HepG2 (cell line): ENCODE measurements around the gene SWI5. TPM values are rescaled to one million over a fixed set of nuclear protein-coding genes. Genes with fewer than 3 reads are reported as not detected.

Source experiments
- ATAC-seq: fragments of 200-7000 bp; cut with Tn5 transposase; 3 replicates; pipeline ENCODE4 v1.9.1; 2020; ENCODE audit warnings: mild to moderate bottlenecking, moderate library complexity
- BruUV-seq: library from RNA; stranded (reverse); fragments of 400-500 nt; replicated peaks from 2 replicates; lab custom pipeline; 2021; lab: Mats Ljungman, UMichigan
- CTCF ChIA-PET: fragments of 300-600 bp; formaldehyde crosslinking; extraction: SDS; loops from one replicate; lab custom pipeline; 2021; ENCODE audit warnings: low total read pairs, inconsistent platforms, low intra/inter-chr PET ratio; lab: Yijun Ruan, JAX
- POLR2A ChIA-PET: fragments of 350-600 bp; sonication (Branson Sonifier 250); formaldehyde crosslinking; loops from one replicate; lab custom pipeline; 2020; ENCODE audit warnings: antibody characterized with exemption, inconsistent platforms; lab: Yijun Ruan, JAX
- DNase-seq: peaks from one replicate; pipeline ENCODE4 v3.0.0-alpha.2; 2015; ENCODE audit warnings: low spot score
- FAIRE-seq: peaks from 3 replicates; lab custom pipeline; 2011; peaks lifted over from hg19 to GRCh38; lab: Jason Lieb, UNC
- H2AFZ ChIP-seq: one replicate; pipeline ENCODE4 v1.6.1; 2011; ENCODE audit warnings: low read length, inconsistent platforms
- H3K27ac ChIP-seq: fragments of 300-600 bp; 3 replicates; pipeline ENCODE4 v1.8.0; 2011; ENCODE audit warnings: mixed run types, mild to moderate bottlenecking, mixed read lengths, low read length, inconsistent platforms; ENCODE audit not compliant: insufficient read depth; ENCODE audit errors: extremely low read length
- H3K27me3 ChIP-seq, 2 experiments: fragments of 200-600 bp in 1 of 2; 2 replicates in 1 of 2; 3 replicates in 1 of 2; pipeline versions ENCODE4 v1.6.0 to v1.8.0; 2011; ENCODE audit warnings: low read length in 2 of 2, mild to moderate bottlenecking in 2 of 2, moderate library complexity in 2 of 2, inconsistent platforms in 1 of 2; ENCODE audit not compliant: insufficient read depth in 2 of 2, control insufficient read depth in 1 of 2
- H3K36me3 ChIP-seq, 2 experiments: fragments of 200-600 bp in 1 of 2; replicated peaks in 1 of 2; 2 replicates in 1 of 2; 3 replicates in 1 of 2; pipeline versions ENCODE4 v1.5.1 to v1.8.0; 2011; ENCODE audit warnings: low read length in 2 of 2, inconsistent platforms in 1 of 2; ENCODE audit not compliant: insufficient read depth in 2 of 2, control insufficient read depth in 1 of 2
- H3K4me1 ChIP-seq: 2 replicates; pipeline ENCODE4 v1.5.1; 2012; ENCODE audit warnings: low read length, inconsistent platforms; ENCODE audit not compliant: insufficient read depth
- H3K4me2 ChIP-seq: 2 replicates; pipeline ENCODE4 v1.6.0; 2011; ENCODE audit warnings: low read depth, low read length, inconsistent platforms
- H3K4me3 ChIP-seq, 3 experiments: fragments of 200-600 bp in 1 of 3; sonication (generic), shearing (Covaris generic) in 1 of 3; replicated peaks in 1 of 3; 2 replicates each; pipeline ENCODE4 v1.5.1; 2011 to 2016; ENCODE audit warnings: low read length in 3 of 3, inconsistent platforms in 2 of 3, low read depth in 2 of 3, mild to moderate bottlenecking in 2 of 3, control low read depth in 1 of 3, mixed read lengths in 1 of 3; ENCODE audit not compliant: insufficient read depth in 1 of 3
- H3K79me2 ChIP-seq: one replicate; pipeline ENCODE4 v1.6.1; 2011; ENCODE audit warnings: low read length, inconsistent platforms; ENCODE audit not compliant: insufficient read depth
- H3K9ac ChIP-seq: 2 replicates; pipeline ENCODE4 v1.6.0; 2011; ENCODE audit warnings: mild to moderate bottlenecking, low read depth, low read length, inconsistent platforms; ENCODE audit not compliant: insufficient read depth
- H3K9me3 ChIP-seq: 2 replicates; pipeline ENCODE4 v1.5.1; 2012; ENCODE audit warnings: mild to moderate bottlenecking, low read length
- H4K20me1 ChIP-seq: 2 replicates; pipeline ENCODE4 v1.6.0; 2011; ENCODE audit warnings: inconsistent platforms, mild to moderate bottlenecking, low read length, moderate library complexity; ENCODE audit not compliant: insufficient read depth
- GPN1 ChIP-seq: sonication (generic); formaldehyde crosslinking; IDR thresholded peaks from 2 replicates; pipeline ENCODE4 v1.5.1; 2020; ENCODE audit warnings: missing genetic modification reagents, borderline replicate concordance
- PCBP2 ChIP-seq: fragments of 200-400 bp; formaldehyde crosslinking; optimal IDR thresholded peaks from 2 replicates; pipeline ENCODE3; 2018; ENCODE audit warnings: low read length, low read depth; ENCODE audit not compliant: poor library complexity, severe bottlenecking
- RFX5 ChIP-seq: IDR thresholded peaks from 2 replicates; pipeline ENCODE4 v1.6.1; 2011; ENCODE audit warnings: low read depth, low read length, improper control_type of control experiment
- THAP11 ChIP-seq: IDR thresholded peaks from 2 replicates; pipeline ENCODE4 v1.6.1; 2016; ENCODE audit warnings: missing biosample characterization, missing genetic modification reagents
- ZNF207 ChIP-seq: fragments of 450-650 bp; IDR thresholded peaks from 2 replicates; pipeline ENCODE4 v1.6.1; 2016; ENCODE audit warnings: antibody characterized with exemption, borderline replicate concordance
- ZNF280B ChIP-seq: sonication (generic); formaldehyde crosslinking; IDR thresholded peaks from 2 replicates; pipeline ENCODE4 v1.5.0; 2020; ENCODE audit warnings: missing genetic modification reagents, mild to moderate bottlenecking, borderline replicate concordance
- ZNF546 ChIP-seq: sonication (generic); formaldehyde crosslinking; conservative IDR thresholded peaks from 2 replicates; pipeline ENCODE4 v1.8.1; 2023; ENCODE audit warnings: mild to moderate bottlenecking, missing genetic modification reagents
- WGBS: methylation state at CpG from one replicate; pipeline ENCODE4 v1.1.6; 2017; ENCODE audit warnings: low lambda C conversion rate; 5-methylcytosine and 5-hydroxymethylcytosine counted together
- in situ Hi-C: cut with HindIII; loops from 2 replicates; pipeline ENCODE4 v1.10.0; 2017; ENCODE audit warnings: low pct_unique_long_range_greater_than_20kb; ENCODE audit not compliant: extremely low pct_ligation_motif_present
- intact Hi-C: fragments of 100-400 bp; cut with micrococcal nuclease; formaldehyde crosslinking; loops from one replicate; pipeline ENCODE4 v1.10.0; 2022; ENCODE audit not compliant: unreplicated experiment
- polyA plus RNA-seq, 8 experiments: library from polyadenylated mRNA; depleted of rRNA in 3 of 8; stranded (reverse) in 7 of 8; unstranded in 1 of 8; fragments of >200 nt; fragmentation: Illumina TruSeq in 4 of 8; extraction: Trizol in 4 of 8; gene quantifications; 2 replicates each; pipeline versions ENCODE4 v1.2.1 to v1.2.3, GENCODE V29; 2011 to 2016; ENCODE audit warnings: low read depth in 4 of 8, missing spikeins in 1 of 8, mixed read lengths in 1 of 8; ENCODE audit not compliant: insufficient read depth in 1 of 8
- total RNA-seq, 5 experiments: library from RNA; depleted of rRNA; stranded (reverse); fragments of >200 nt; fragmentation: Illumina TruSeq; extraction: Trizol; gene quantifications; 2 replicates each; pipeline ENCODE4 v1.2.3, GENCODE V29; 2016; ENCODE audit warnings: low read depth in 1 of 5

The SWI5 gene
- total and polyA plus RNA-seq, 2 of the 13 experiments (the other 11 are each of a cell fraction or from before 2014, with no cell fraction given) = 39.2 to 41.0 TPM

GRCh38 chr9:128304136-128304970, 28.3 kb downstream of the SWI5 start:
- no peaks in the 10 kb centered on the region for H3K9me3 ChIP-seq
- FAIRE-seq (no peak), ATAC-seq (no peak), DNase-seq (no peak)
- H4K20me1 ChIP-seq = no peaks in the 10 kb centered on the region
- ChIA-PET CTCF (no interaction called here), POLR2A (interaction anchor here (0.8 to 4.8 kb wide), 2 partner anchors 8 to 28 kb away, joined by 3 to 34 read pairs; partner anchors contain the start of genes GOLGA2 and SWI5)
- no TSS peak for BruUV-seq
- peaks cover 1 to 7% of the 10 kb centered on the region in 2 experiments; a peak in 3 of 5 replicates for H3K36me3 ChIP-seq
- H2AFZ ChIP-seq = no peak overlapping the region
- intact Hi-C loops = no loop called here
- no peak overlapping the region for H3K9ac ChIP-seq
- in situ Hi-C loops = no loop called here
- H3K27me3 ChIP-seq = no peaks in the 10 kb centered on the region
- TF ChIP-seq ZNF207 = no peak
- no peak for TF ChIP-seq PCBP2
- no peak for TF ChIP-seq THAP11 (CRISPR knock-in tag)
- no peak for TF ChIP-seq ZNF546 (CRISPR knock-in tag)
- TF ChIP-seq ZNF280B = no peak
- TF ChIP-seq GPN1 (CRISPR knock-in tag) = no peak
- no peak for TF ChIP-seq RFX5
- no peaks in the 10 kb centered on the region for H3K79me2 ChIP-seq
- 87% methylated on average over 9 of the region's 9 CpGs for WGBS
- peaks cover 6% of the 10 kb centered on the region for H3K4me1 ChIP-seq
- no peak overlapping the region for H3K4me3 ChIP-seq
- no peak overlapping the region for H3K27ac ChIP-seq
- H3K4me2 ChIP-seq = no peak overlapping the region
